Muscle layer of colon (tissue), 2 donors: ENCODE data around the gene MACC1.

Source experiments
- H3K27ac ChIP-seq: one replicate; pipeline ENCODE4 v1.7.0; 2013; ENCODE audit warnings: low read depth, mild to moderate bottlenecking, low read length, moderate library complexity
- H3K27me3 ChIP-seq, 2 donors: one replicate each; pipeline ENCODE4 v1.7.0; 2013; ENCODE audit warnings: low read length in 2 of 2, mild to moderate bottlenecking in 2 of 2; ENCODE audit not compliant: insufficient read depth in 2 of 2, control insufficient read depth in 1 of 2
- H3K36me3 ChIP-seq: one replicate; pipeline ENCODE4 v1.7.0; 2013; ENCODE audit warnings: mild to moderate bottlenecking, low read length; ENCODE audit not compliant: insufficient read depth
- H3K4me1 ChIP-seq: one replicate; pipeline ENCODE4 v1.7.0; 2013; ENCODE audit warnings: mild to moderate bottlenecking, low read length; ENCODE audit not compliant: insufficient read depth
- H3K4me3 ChIP-seq, 2 donors: one replicate each; pipeline ENCODE4 v1.7.0; 2013; ENCODE audit warnings: low read length in 2 of 2, low read depth in 1 of 2, mild to moderate bottlenecking in 1 of 2, moderate library complexity in 1 of 2
- H3K9ac ChIP-seq: one replicate; pipeline ENCODE4 v1.7.0; 2013; ENCODE audit warnings: low read length
- H3K9me3 ChIP-seq: one replicate; pipeline ENCODE4 v1.7.0; 2013; ENCODE audit warnings: mild to moderate bottlenecking, low read length
- donor health status: abdominal sarcoma.
- donor health status: Adenocarcinoma of cecum.

MACC1 gene

GRCh38 chr7:20200361-20200760 lies 16.8 kb downstream of the MACC1 start:
- H3K4me1 ChIP-seq = no peaks in the 10 kb centered on the region
- no peak overlapping the region for H3K9ac ChIP-seq
- H3K36me3 ChIP-seq = no peaks in the 10 kb centered on the region
- H3K27me3 ChIP-seq = no peaks in the 10 kb centered on the region
- no peak overlapping the region for H3K4me3 ChIP-seq
- H3K9me3 ChIP-seq = no peaks in the 10 kb centered on the region
- no peak overlapping the region for H3K27ac ChIP-seq

DNA sequence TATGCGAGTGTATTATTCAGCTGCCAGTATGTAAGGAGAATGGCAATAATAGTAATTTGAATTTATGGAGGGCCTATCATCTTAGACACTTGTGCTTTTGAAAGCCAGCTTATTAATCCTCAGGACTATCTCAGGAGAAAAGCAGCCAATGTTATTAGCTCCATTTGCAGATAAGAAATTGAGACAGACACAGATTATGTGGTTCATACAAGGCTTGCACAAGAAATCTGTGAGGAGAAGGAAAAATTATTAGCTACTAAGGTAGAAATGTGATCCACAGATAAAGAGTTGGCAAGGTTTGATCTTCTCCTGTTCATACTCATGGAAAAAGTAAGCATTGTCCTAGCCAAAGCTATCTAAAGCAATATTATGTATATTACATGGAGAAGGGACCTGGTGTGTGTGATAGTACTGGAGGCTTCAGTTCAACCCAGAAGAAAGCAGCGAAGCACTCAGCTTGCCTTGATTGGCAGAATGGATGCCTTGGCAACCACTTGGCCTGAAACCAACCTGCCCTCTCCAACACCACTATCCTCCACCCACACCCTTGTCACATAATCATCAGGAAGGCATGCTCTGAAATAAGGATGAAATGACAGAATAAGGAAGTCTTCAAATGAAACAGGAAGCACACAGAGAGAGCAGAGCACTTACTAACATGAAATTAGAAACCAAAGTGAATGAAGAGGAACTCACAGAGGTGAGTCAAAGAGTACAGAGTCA lies 18.0 kb downstream of the MACC1 start:
- no peaks in the 10 kb centered on the region for H3K9me3 ChIP-seq
- H3K4me3 ChIP-seq = no peak overlapping the region
- no peaks in the 10 kb centered on the region for H3K27me3 ChIP-seq
- H3K4me1 ChIP-seq = peaks cover 5% of the 10 kb centered on the region
- H3K9ac ChIP-seq = no peak overlapping the region
- H3K27ac ChIP-seq = no peak overlapping the region
- no peaks in the 10 kb centered on the region for H3K36me3 ChIP-seq

DNA sequence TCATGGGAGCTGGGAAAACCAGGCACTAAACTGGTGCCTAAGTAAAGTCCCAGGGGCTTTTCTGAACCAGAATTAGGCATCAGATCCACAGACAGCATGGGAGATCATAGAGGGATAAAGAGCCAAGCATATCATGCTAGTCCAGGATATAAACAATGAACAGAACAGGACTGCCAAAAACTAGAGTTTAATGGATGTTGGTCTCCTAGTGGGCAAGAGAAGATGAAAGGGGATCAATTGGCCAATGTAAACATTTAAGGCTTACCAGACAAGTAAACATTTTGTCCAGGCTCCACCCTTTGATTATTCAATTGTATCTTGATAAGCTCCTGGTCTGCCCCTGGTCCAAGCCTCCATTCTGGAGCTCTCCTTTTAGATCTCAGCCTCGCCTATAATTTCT lies 18.9 kb downstream of the MACC1 start:
- Histone ChIP-seq H3K27ac (no peak overlapping the region), H3K9me3 (no peaks in the 10 kb centered on the region), H3K36me3 (no peaks in the 10 kb centered on the region), H3K27me3 (no peaks in the 10 kb centered on the region), H3K4me1 (peaks cover 5% of the 10 kb centered on the region), H3K9ac (no peak overlapping the region), H3K4me3 (no peak overlapping the region)

GRCh38 chr7:20197837-20198236 lies 19.3 kb downstream of the MACC1 start:
- Histone ChIP-seq H3K9ac (no peak overlapping the region), H3K27me3 (no peaks in the 10 kb centered on the region), H3K36me3 (no peaks in the 10 kb centered on the region), H3K9me3 (no peaks in the 10 kb centered on the region), H3K4me3 (no peak overlapping the region), H3K27ac (no peak overlapping the region), H3K4me1 (peaks cover 5% of the 10 kb centered on the region)

DNA sequence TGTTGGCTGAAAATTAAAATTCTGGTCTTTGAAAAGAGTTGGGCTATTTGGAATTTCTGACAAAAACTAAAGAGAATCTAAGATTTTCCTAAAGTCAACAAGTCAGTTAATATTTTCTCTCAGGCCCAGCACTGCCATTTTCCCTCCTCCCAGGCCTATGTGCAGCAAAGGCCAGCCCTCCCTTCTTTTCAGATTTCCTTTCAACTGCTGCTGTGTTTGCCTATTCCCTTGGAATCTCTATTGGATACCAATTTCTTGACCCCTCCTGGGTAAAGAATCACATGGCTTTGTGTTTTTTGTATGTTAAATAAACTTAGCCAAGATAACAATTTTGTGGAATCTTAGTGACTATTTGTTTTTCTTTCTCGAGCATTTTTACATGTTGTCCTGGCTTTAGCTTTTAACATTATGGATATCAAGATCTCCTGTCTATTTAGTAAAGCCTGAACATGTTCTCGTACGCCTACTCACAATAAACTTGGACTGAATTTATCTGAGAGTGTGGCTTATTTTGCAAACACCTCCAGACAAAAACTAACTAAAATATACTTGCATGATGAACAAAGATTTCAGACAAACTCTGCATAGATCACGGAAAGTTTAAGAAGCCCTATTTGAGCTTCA lies 19.9 kb downstream of the MACC1 start:
- no peaks in the 10 kb centered on the region for H3K36me3 ChIP-seq

DNA sequence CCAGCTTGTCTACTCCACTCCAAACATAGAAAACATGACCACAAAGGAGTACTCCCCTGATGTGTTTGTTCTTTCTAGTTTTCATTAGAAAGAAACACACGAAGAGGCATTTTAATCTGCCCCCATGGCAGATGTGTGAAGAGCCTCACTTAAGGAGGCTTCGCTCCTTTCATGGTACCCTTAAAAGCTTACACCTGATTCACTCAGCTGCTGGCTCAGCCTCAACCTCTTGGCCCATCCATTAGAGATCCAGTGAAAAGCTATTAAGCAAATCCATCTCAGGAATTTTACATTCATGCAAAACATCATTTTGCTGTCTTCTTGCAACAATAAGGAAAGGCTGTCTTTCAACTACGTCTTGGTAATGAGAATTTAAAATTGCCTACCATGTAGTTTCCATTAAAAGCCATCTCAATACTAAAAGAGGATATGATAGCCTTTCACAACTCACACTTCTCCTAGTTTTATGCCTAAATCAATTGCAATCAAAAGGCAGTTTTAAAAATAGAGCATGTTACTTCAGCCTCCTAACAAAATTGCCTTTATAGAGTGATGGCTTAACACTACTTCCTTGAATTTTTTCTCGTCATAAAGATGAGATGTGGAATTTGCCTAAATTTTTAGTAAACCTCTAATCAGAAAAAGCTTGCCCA lies 22.7 kb downstream of the MACC1 start:
- Histone ChIP-seq H3K4me1 (peaks cover 5% of the 10 kb centered on the region), H3K36me3 (no peaks in the 10 kb centered on the region), H3K9me3 (no peaks in the 10 kb centered on the region), H3K27me3 (no peaks in the 10 kb centered on the region), H3K27ac (no peak overlapping the region), H3K9ac (no peak overlapping the region), H3K4me3 (no peak overlapping the region)

More for the DNA sequence above, 19.9 kb downstream of the MACC1 start:
- H3K9me3 ChIP-seq = no peaks in the 10 kb centered on the region
- H3K4me3 ChIP-seq = no peak overlapping the region
- no peaks in the 10 kb centered on the region for H3K27me3 ChIP-seq
- no peak overlapping the region for H3K27ac ChIP-seq
- no peak overlapping the region for H3K9ac ChIP-seq
- peaks cover 5% of the 10 kb centered on the region for H3K4me1 ChIP-seq

GRCh38 chr7:20193873-20194272 lies 23.3 kb downstream of the MACC1 start:
- Histone ChIP-seq H3K27me3 (no peaks in the 10 kb centered on the region), H3K4me3 (no peak overlapping the region), H3K36me3 (no peaks in the 10 kb centered on the region), H3K9me3 (no peaks in the 10 kb centered on the region), H3K9ac (no peak overlapping the region), H3K4me1 (peaks cover 5% of the 10 kb centered on the region), H3K27ac (no peak overlapping the region)

DNA sequence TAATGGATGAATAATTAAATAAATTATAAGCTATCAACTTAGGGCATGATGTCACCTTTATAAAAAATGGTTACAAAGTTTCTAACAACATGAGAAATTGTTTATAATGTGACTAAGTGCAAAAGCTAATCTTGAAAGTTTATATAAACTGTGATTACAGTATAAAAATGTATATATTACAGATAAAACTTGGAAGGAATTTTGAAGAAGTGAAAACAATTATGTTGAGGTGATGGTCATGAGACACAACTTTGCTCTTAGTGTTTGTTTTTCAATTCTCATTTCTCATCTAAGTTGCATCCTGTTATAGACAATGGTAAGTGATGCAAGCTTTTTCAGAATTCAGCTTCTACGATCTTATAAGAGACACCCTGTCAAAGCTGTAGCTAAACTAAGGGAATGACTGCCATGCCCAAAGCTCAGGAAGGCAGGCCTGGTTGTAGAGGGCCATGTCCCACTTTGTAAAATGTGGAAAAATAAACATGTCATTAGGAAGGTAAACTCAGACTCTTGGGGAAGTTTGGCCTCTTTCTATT lies 23.9 kb downstream of the MACC1 start:
- Histone ChIP-seq H3K36me3 (no peaks in the 10 kb centered on the region), H3K9ac (no peak overlapping the region), H3K27ac (no peak overlapping the region), H3K4me3 (no peak overlapping the region), H3K9me3 (no peaks in the 10 kb centered on the region), H3K27me3 (no peaks in the 10 kb centered on the region), H3K4me1 (peaks cover 5% of the 10 kb centered on the region)

DNA sequence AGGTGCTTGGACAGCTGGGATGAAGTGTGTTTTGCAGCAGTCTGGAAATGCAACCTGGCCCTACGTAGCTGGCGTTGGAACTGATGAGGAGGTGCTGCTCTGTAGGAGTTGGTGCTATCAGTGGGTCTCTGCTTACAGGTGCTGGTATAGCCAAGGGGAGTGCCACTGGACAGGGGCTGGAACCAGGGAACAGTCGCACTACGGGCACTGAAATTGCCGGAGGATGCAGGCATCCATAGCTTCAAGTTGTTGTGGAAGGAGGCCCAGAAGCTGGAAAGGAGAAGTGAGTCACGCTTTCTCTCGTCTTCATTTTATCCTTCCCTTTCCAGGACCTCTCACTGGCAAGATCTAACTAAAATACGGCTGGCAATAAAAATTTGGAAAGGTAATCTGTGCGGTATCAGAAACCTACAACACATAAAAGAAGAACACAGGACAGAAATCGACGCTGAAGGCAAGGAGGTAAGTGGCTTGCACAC lies 25.8 kb downstream of the MACC1 start:
- peaks cover 5% of the 10 kb centered on the region for H3K4me1 ChIP-seq
- H3K4me3 ChIP-seq = no peak overlapping the region
- H3K36me3 ChIP-seq = no peaks in the 10 kb centered on the region
- H3K27me3 ChIP-seq = no peaks in the 10 kb centered on the region
- no peak overlapping the region for H3K27ac ChIP-seq
- H3K9ac ChIP-seq = no peak overlapping the region
- no peaks in the 10 kb centered on the region for H3K9me3 ChIP-seq

DNA sequence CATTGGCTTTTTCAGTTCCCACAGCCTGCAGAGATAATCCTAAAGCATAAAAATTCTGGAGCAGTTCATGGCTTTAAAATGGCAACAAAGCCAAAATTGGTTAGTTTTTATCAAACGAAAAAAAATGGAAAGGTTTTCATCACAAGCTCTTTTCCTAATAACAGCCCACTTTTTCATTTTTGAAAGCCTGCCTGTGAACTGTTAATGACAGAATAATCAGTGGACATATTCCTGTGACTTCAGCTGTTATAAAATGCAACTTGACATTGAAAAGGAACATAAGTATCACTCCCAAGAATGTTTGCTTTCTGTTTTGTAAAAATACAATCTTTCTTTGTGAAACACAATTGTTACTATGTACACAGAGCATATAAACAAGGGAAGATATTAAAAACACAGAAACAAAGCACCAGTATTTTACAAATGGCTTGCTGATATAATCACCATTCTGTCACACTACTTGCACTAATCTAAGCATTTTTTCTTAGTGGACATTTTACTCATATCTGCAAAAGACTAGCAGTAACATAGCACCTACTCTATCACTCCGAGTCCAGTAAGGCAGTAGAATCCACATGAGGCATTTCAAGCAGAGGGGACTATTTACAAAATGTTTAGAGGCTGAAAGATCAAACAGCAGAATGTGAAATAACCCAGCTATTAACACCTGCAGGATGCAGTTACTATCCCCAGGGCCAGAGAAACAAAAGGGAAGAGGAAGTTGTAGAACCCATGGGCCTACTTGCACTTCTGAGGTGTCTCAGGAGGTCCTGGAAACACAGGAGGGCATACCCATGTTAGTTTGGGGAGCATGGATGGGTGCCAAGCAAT lies 26.4 kb downstream of the MACC1 start:
- Histone ChIP-seq H3K9me3 (no peaks in the 10 kb centered on the region), H3K36me3 (no peaks in the 10 kb centered on the region), H3K4me3 (no peak overlapping the region), H3K27me3 (no peaks in the 10 kb centered on the region), H3K9ac (no peak overlapping the region), H3K27ac (no peak overlapping the region), H3K4me1 (peaks cover 5% of the 10 kb centered on the region)

DNA sequence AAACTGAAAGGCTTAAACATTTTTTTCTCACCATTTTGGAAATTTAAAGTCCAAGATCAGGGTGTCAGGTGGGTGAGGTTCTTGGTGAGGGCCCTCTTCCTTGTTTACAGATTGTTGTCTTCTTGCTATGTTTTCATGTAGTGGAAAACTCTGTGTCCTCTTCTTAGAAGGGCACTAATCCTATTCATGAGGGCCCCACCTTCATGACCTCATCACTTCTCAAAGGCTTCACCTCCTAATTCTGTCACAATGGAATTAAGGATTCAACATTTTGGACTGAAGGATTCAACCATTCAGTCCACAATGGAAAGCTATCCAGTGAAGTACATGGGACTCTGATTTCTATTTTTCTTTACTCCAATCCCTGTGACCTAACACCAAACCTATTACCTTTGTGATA lies 27.3 kb downstream of the MACC1 start:
- peaks cover 5% of the 10 kb centered on the region for H3K4me1 ChIP-seq
- H3K9me3 ChIP-seq = no peaks in the 10 kb centered on the region
- H3K9ac ChIP-seq = no peak overlapping the region
- no peaks in the 10 kb centered on the region for H3K27me3 ChIP-seq
- no peak overlapping the region for H3K27ac ChIP-seq
- H3K4me3 ChIP-seq = no peak overlapping the region
- no peaks in the 10 kb centered on the region for H3K36me3 ChIP-seq
